NCI-H187 treated with DMSO at 0.1 percent for 48 hours (cell line): ENCODE results near the gene AMOT.

ENCODE experiments used
- DNase-seq: peaks from one replicate; lab custom pipeline; 2025; lab: John Stamatoyannopoulos, UW

The AMOT gene

GRCh38 chrX:112837531-112837930, 3.1 kb downstream of the AMOT start:
- no peak for DNase-seq

- DNase-seq: no peak
Measured at GRCh38 chrX:112835019-112835418, 5.6 kb downstream of the AMOT start.

GRCh38 chrX:112834031-112834845, 6.4 kb downstream of the AMOT start:
- no peak for DNase-seq

GRCh38 chrX:112832481-112833095, 8.0 kb downstream of the AMOT start:
- DNase-seq: no peak

GRCh38 chrX:112830540-112830939, 10.1 kb downstream of the AMOT start:
- no peak for DNase-seq

- DNase-seq: no peak
Measured at GRCh38 chrX:112827292-112827903, 13.2 kb downstream of the AMOT start.

- no peak for DNase-seq
Measured at GRCh38 chrX:112826023-112826422, 14.6 kb downstream of the AMOT start.

GRCh38 chrX:112822892-112823291, 17.7 kb downstream of the AMOT start:
- DNase-seq: no peak

- DNase-seq: no peak
Measured at GRCh38 chrX:112820364-112821268, 20.0 kb downstream of the AMOT start.

GRCh38 chrX:112819813-112820212, 20.8 kb downstream of the AMOT start:
- DNase-seq: no peak

- DNase-seq: no peak
Measured at GRCh38 chrX:112819008-112819640, 21.5 kb downstream of the AMOT start.

GRCh38 chrX:112818114-112819007, 22.3 kb downstream of the AMOT start:
- DNase-seq: no peak

- DNase-seq: no peak
Measured at GRCh38 chrX:112816908-112817307, 23.7 kb downstream of the AMOT start.

GRCh38 chrX:112814496-112814895, 26.1 kb downstream of the AMOT start:
- DNase-seq: no peak

GRCh38 chrX:112812741-112813140, 27.9 kb downstream of the AMOT start:
- no peak for DNase-seq

GRCh38 chrX:112808651-112809195, 31.9 kb downstream of the AMOT start:
- no peak for DNase-seq

- no peak for DNase-seq
Measured at GRCh38 chrX:112808007-112808406, 32.6 kb downstream of the AMOT start.

- no peak for DNase-seq
Measured at GRCh38 chrX:112803060-112803459, 37.6 kb downstream of the AMOT start.

- no peak for DNase-seq
Measured at GRCh38 chrX:112802541-112802940, 38.1 kb downstream of the AMOT start.
